Measurements from ENCODE around the gene SPINK4. TPM values are rescaled to one million over a fixed set of nuclear protein-coding genes. Genes with fewer than 3 reads are reported as not detected.
A peak's percentile ranks its signal among the peaks of the same experiment; 100 is the strongest.

Gene SPINK4, protein sequence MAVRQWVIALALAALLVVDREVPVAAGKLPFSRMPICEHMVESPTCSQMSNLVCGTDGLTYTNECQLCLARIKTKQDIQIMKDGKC
- total RNA-seq, result not detected

DNA sequence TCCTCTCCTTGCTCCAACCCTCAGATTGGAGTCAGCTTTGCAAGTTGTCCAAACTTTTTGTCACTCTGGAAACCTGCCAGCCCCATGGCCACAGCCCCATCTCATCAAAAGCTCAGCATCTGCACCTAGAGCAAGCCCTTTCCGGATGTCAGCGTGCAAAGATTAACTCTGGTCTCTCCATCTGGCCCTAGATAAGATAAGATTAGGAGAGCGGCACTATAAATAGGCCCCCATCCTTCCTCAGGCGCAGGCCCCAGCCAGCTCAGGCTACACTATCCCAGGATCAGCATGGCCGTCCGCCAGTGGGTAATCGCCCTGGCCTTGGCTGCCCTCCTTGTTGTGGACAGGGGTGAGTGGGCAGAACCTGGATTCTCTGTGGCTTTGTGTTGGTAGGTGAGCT lies at the start of gene SPINK4:
Gene SPINK4, plus strand, starts transcription at position 247 of the 400 bp plus-strand sequence. Its CDS starts 42 bp downstream, at position 289.
- Mint-ChIP-seq H3K27ac (peak within 1 kb of the TSS in 1 of 2 donors; percentile 0), H3K36me3 (no peaks in the 10 kb centered on the region), H3K9me3 (no peaks in the 10 kb centered on the region)
- DNase-seq (ENCODE audit: low spot score in 2 of 2) (no peak), ATAC-seq (peak in 1 of 2 donors; percentile 24)

GRCh38 chr9:33192493-33193255 lies 47.3 kb upstream of the SPINK4 start:
- Mint-ChIP-seq H3K9me3 (no peaks in the 10 kb centered on the region), H3K27ac (no peak overlapping the region), H3K36me3 (no peaks in the 10 kb centered on the region)
- DNase-seq (ENCODE audit: low spot score in 2 of 2) (no peak), ATAC-seq (no peak)

- H3K9me3 Mint-ChIP-seq, result no peaks in the 10 kb centered on the region
- H3K36me3 Mint-ChIP-seq, result no peaks in the 10 kb centered on the region
- no peak for ATAC-seq
- DNase-seq (ENCODE audit: low spot score in 2 of 2), result no peak
- H3K27ac Mint-ChIP-seq, result no peak overlapping the region
Measured at GRCh38 chr9:33193818-33194217, 46.1 kb upstream of the SPINK4 start.

DNA sequence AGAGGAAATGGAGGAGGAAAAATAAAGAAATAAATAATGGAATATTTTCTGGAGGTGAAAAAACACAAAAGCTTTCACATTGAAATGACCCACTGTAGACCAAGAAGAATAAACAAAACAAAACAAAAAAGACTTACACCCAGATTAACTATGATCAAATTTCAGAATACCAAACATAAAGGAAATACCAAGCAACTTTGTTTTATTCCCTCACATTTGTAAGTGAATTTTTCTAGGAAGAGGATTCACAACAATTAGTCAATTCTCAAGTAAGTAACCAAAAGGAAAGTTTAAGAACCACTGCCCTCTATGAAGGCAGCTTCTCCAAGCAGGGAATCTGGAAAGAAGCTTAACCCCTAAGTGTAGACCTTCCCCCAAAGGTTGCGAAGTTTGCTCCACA lies 43.2 kb upstream of the SPINK4 start:
- H3K27ac Mint-ChIP-seq, result peak overlapping the region in 1 of 2 donors; percentile 19
- no peak for DNase-seq (ENCODE audit: low spot score in 2 of 2)
- H3K36me3 Mint-ChIP-seq, result no peaks in the 10 kb centered on the region
- no peak for ATAC-seq
- no peaks in the 10 kb centered on the region for H3K9me3 Mint-ChIP-seq

DNA sequence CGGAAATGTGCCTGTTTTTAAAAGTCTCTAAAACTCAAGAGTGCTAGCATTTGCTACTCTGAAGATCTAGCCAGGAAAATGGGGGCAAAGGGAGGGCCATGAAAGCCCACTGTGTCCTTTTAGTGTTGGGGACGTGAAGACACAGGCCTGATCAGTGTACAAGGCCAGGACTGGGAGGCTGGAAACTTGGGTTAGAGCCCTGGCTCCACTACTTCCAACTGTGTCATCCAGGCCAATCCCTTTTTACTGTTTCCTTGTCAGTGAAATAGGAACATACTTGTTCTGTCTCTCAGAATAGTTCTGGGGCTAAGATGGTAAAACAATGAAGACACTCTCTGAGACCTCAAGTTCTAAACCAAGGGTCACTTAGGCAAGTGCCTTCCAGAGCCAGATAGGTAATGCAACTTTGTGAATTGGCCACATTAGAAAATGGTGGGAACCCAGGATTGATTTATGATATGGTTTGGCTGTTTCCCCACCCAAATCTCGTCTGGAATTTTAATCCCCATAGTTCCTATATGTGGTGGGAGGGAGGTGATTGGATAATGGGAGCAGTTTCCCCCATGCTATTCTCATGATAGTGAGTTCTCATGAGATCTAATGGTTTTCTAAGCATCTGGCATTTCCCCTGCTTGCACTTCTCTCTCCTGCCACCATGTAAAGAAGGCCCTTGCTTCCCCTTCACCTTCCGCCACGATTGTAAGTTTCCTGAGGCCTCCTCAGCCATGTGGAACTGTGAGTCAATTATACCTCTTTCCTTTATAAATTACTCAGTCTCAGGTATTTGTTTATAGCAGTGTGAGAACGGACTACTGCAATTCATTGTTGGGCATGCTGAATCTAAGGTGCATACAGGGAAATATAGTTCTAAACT lies 42.5 kb upstream of the SPINK4 start:
- Mint-ChIP-seq H3K27ac (no peak overlapping the region), H3K36me3 (no peaks in the 10 kb centered on the region), H3K9me3 (no peaks in the 10 kb centered on the region)
- ATAC-seq (no peak), DNase-seq (ENCODE audit: low spot score in 2 of 2) (no peak)

GRCh38 chr9:33198165-33198564 lies 41.8 kb upstream of the SPINK4 start:
- no peak for ATAC-seq

DNA sequence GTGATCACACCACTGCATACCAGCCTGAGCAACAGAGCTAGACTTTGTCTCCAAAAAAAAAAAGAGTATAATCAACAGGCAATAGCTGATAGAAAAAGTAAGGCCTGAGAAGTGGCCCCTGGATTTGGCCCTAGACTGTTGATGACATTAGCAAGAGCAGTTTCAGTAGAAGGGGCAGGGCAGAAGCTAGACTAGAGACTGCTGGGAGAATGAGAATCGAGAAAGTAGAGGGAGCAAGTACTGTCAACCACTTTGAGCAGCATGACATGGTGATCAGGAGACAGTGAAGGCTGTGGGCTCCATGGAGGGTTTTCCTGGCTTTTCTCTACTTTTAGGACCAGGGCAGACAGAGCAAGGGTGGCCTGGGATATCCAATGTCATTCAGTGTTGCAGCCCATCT lies 37.9 kb upstream of the SPINK4 start:
- DNase-seq (ENCODE audit: low spot score in 2 of 2) (no peak), ATAC-seq (peak in 1 of 2 donors; percentile 36)
- Mint-ChIP-seq H3K36me3 (no peaks in the 10 kb centered on the region), H3K9me3 (no peaks in the 10 kb centered on the region), H3K27ac (no peak overlapping the region)

More at GRCh38 chr9:33198165-33198564, 41.8 kb upstream of the SPINK4 start:
- no peak for DNase-seq (ENCODE audit: low spot score in 2 of 2)
- Mint-ChIP-seq H3K36me3 (no peaks in the 10 kb centered on the region), H3K27ac (no peak overlapping the region), H3K9me3 (no peaks in the 10 kb centered on the region)

DNA sequence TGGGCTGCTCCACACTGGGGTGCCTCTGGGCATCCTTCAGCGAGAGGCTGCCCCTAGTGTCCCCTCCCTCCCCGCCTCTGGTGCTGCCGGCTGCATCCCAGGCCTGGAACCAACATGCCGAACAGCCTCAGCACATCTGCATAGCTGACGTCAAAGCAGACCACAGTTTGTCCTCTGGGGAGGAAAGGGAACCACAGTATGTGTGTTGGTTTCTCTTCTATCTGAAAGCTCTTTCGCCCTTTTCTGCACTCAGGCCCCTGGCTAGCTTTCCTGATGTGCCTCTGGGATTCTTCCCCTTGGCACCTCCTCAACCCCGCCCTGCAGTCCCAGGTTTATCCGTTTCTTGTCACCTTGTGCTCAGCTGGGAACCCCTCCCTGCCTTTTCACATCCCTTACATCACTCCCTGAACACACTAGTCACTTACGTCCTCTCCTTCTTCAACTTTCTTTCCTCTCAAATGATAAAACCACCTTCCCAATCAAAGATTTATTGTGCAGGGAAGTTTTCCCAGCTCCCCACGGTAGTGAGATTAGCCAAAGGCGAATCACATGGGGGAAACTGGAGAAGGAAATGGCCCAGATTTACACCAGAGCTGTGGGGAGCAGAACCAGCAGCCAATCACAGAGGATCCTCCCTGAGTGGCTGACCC lies 37.3 kb upstream of the SPINK4 start:
- H3K27ac Mint-ChIP-seq, result no peak overlapping the region
- H3K9me3 Mint-ChIP-seq, result no peaks in the 10 kb centered on the region
- ATAC-seq (peak; percentile 72 to 73), DNase-seq (ENCODE audit: low spot score in 2 of 2) (no peak)
- no peaks in the 10 kb centered on the region for H3K36me3 Mint-ChIP-seq

- Mint-ChIP-seq H3K9me3 (no peaks in the 10 kb centered on the region), H3K36me3 (no peaks in the 10 kb centered on the region), H3K27ac (no peak overlapping the region)
- DNase-seq (ENCODE audit: low spot score in 2 of 2), result no peak
- ATAC-seq, result no peak
Measured at GRCh38 chr9:33209394-33209793, 30.6 kb upstream of the SPINK4 start.

DNA sequence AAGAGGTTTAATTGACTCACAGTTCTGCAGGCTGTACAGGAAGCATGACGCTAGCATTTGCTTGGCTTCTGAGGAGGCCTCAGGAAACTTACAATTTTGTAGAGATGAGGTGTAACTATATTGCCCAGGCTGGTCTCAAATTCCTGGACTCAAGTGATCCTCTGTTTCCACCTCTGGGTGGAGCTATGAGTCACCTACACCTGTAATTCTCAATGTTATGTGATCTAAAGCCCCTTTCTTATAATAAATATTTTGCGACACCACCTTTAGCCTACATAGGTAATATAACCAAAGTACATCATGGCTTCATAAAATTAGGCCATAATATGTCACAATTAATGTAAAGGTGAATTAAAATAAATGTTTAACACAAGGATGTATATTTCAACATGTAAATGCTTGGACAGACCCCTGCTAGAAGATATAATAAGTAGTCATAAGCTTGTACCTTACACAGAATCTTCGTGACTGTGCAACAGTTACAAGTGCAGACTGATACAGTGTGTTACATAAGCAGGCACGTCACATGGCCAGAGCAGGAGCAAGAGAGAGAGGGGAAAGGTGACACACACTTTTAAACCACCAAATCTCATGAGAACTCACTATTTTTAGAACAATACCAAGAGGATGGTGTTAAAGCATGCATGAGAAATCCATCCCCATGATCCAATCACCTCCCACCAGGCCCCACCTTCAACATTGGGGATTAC lies 29.8 kb upstream of the SPINK4 start:
- Mint-ChIP-seq H3K9me3 (no peaks in the 10 kb centered on the region), H3K27ac (no peak overlapping the region), H3K36me3 (no peaks in the 10 kb centered on the region)
- DNase-seq (ENCODE audit: low spot score in 2 of 2) (no peak), ATAC-seq (no peak)

- Mint-ChIP-seq H3K9me3 (no peaks in the 10 kb centered on the region), H3K36me3 (no peaks in the 10 kb centered on the region), H3K27ac (no peak overlapping the region)
- DNase-seq (ENCODE audit: low spot score in 2 of 2) (no peak), ATAC-seq (no peak)
Measured at GRCh38 chr9:33211695-33212393, 28.1 kb upstream of the SPINK4 start.

- peak overlapping the region; percentile 20 to 39 for H3K27ac Mint-ChIP-seq
- ATAC-seq, result no peak
- no peak for DNase-seq (ENCODE audit: low spot score in 2 of 2)
- no peaks in the 10 kb centered on the region for H3K36me3 Mint-ChIP-seq
- no peaks in the 10 kb centered on the region for H3K9me3 Mint-ChIP-seq
Measured at GRCh38 chr9:33220681-33221567, 19.0 kb upstream of the SPINK4 start.

DNA sequence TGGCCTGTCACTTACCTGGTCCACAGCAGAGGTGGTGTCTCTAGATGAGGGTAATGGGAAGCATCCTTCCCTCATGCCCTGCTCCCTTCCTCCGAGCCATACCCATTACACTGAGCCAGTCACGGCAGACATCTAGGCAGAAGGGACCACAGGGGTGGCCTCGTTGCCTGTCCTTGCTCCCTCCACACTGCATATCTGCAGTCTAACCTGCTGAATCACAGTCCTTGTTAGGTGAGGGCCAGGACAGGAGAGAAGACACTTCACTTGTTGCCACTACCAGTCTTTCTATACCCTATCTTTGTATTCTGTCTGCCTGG lies 18.4 kb upstream of the SPINK4 start:
- Mint-ChIP-seq H3K27ac (peak overlapping the region in 1 of 2 donors; percentile 39), H3K36me3 (no peaks in the 10 kb centered on the region), H3K9me3 (no peaks in the 10 kb centered on the region)
- ATAC-seq, result no peak
- DNase-seq (ENCODE audit: low spot score in 2 of 2), result no peak

GRCh38 chr9:33222031-33222430 lies 17.9 kb upstream of the SPINK4 start:
- Mint-ChIP-seq H3K36me3 (no peaks in the 10 kb centered on the region), H3K27ac (no peak overlapping the region), H3K9me3 (no peaks in the 10 kb centered on the region)
- DNase-seq (ENCODE audit: low spot score in 2 of 2) (no peak), ATAC-seq (no peak)

- Mint-ChIP-seq H3K9me3 (no peaks in the 10 kb centered on the region), H3K36me3 (no peaks in the 10 kb centered on the region), H3K27ac (no peak overlapping the region)
- DNase-seq (ENCODE audit: low spot score in 2 of 2) (no peak), ATAC-seq (no peak)
Measured at GRCh38 chr9:33223696-33224095, 16.3 kb upstream of the SPINK4 start.

All from activated naive CD4-positive, alpha-beta T cell treated with anti-CD3 and anti-CD28 coated beads, Interleukin-2, amount 50 U/mL, for 72 hours (primary cell).